ENCODE measurements around the gene PARVA. TPM values are rescaled to one million over a fixed set of nuclear protein-coding genes. Genes with fewer than 3 reads are reported as not detected.

The PARVA gene
- polyA plus RNA-seq, 2 of the 4 experiments (the other 2 are of a cell fraction), result 25.5 to 26.1 TPM

DNA sequence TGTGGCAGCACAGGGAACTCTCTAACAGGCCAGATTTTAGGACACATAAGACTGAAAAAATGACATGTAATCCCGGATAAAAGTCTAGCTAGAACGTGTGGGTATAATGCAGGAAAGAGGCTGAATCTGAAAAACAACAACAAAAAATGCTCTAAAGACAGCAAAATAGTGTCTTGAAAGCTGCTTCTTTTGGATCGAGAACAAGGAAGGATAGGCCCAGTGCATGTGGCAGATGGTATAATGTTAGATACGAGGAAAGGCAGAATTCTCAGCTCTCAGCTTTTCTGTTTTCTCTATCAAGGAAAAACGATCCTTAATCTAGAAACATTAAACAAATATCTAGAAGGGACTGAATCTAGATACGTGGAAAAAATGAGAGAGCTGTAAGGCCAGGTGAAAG is 33.8 kb upstream of the PARVA start (continued):
- TF ChIP-seq RARB (CRISPR knock-in tag; IDR thresholded peaks at IDR 0.05), result no peak
- TF ChIP-seq, protein P1, sequence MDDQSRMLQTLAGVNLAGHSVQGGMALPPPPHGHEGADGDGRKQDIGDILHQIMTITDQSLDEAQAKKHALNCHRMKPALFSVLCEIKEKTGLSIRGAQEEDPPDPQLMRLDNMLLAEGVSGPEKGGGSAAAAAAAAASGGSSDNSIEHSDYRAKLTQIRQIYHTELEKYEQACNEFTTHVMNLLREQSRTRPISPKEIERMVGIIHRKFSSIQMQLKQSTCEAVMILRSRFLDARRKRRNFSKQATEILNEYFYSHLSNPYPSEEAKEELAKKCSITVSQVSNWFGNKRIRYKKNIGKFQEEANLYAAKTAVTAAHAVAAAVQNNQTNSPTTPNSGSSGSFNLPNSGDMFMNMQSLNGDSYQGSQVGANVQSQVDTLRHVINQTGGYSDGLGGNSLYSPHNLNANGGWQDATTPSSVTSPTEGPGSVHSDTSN (IDR thresholded peaks at IDR 0.05), result no peak

GRCh38 chr11:12353534-12353933 is 23.8 kb upstream of the PARVA start:
- ChIA-PET CTCF (no interaction called here), POLR2A (no interaction called here)
- Histone ChIP-seq H3K4me1 (no peaks in the 10 kb centered on the region), H3K4me3 (no peak overlapping the region), H3K4me2 (no peak overlapping the region), H3K9me3 (no peaks in the 10 kb centered on the region), H3K27ac (no peak overlapping the region)
- DNase-seq (ENCODE audit: low read depth in 1 of 2, low spot score in 1 of 2), result no peak
- no peak for ATAC-seq
- no peak for FAIRE-seq
- TF ChIP-seq CHD4 (IDR thresholded peaks at IDR 0.05; ENCODE audit: borderline replicate concordance), result no peak
- no peak for TF ChIP-seq ESRRA (IDR thresholded peaks at IDR 0.05; ENCODE audit: borderline replicate concordance, low read length)
- no peak for TF ChIP-seq MAZ (IDR thresholded peaks at IDR 0.05; ENCODE audit: borderline replicate concordance, low read depth, low read length)
- no peak for TF ChIP-seq JUNB (IDR thresholded peaks at IDR 0.05)
- no peak for TF ChIP-seq BHLHE40 (IDR thresholded peaks at IDR 0.05; ENCODE audit: low read depth, low read length)
- TF ChIP-seq PHF8 (IDR thresholded peaks at IDR 0.05; ENCODE audit: borderline replicate concordance, low read depth), result no peak
- TF ChIP-seq ZFP36 (IDR thresholded peaks at IDR 0.05; ENCODE audit: borderline replicate concordance, partially characterized antibody), result no peak
- TF ChIP-seq, protein P2, sequence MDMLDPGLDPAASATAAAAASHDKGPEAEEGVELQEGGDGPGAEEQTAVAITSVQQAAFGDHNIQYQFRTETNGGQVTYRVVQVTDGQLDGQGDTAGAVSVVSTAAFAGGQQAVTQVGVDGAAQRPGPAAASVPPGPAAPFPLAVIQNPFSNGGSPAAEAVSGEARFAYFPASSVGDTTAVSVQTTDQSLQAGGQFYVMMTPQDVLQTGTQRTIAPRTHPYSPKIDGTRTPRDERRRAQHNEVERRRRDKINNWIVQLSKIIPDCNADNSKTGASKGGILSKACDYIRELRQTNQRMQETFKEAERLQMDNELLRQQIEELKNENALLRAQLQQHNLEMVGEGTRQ (IDR thresholded peaks at IDR 0.05), result no peak
- no peak for TF ChIP-seq POLR2A (IDR thresholded peaks at IDR 0.05; ENCODE audit: low read length)
- TF ChIP-seq, protein P1 (IDR thresholded peaks at IDR 0.05), result no peak
- TF ChIP-seq MYC (IDR thresholded peaks at IDR 0.05; ENCODE audit: borderline replicate concordance, low read length), result no peak
- no peak for TF ChIP-seq CBX2 (IDR thresholded peaks at IDR 0.05; ENCODE audit: borderline replicate concordance, low read depth)
- no peak for TF ChIP-seq KDM5A (IDR thresholded peaks at IDR 0.05)
- TF ChIP-seq CHD2 (IDR thresholded peaks at IDR 0.05; ENCODE audit: low read length, partially characterized antibody), result no peak
- TF ChIP-seq HEYL (CRISPR knock-in tag; IDR thresholded peaks at IDR 0.05), result no peak
- 0% methylated on average over 1 of the region's 1 CpG for WGBS (ENCODE audit: missing lambda C conversion rate)

GRCh38 chr11:12354750-12355545 is 22.4 kb upstream of the PARVA start:
- ATAC-seq, result no peak
- ChIA-PET CTCF (interaction anchor here (0.6 to 0.8 kb wide), 3 partner anchors 62 to 589 kb away, joined by 3 read pairs; no protein-coding TSS in a partner anchor), POLR2A (no interaction called here)
- no peak for FAIRE-seq
- Histone ChIP-seq H3K9me3 (no peaks in the 10 kb centered on the region), H3K4me2 (no peak overlapping the region), H3K4me1 (no peaks in the 10 kb centered on the region), H3K27ac (no peak overlapping the region), H3K4me3 (no peak overlapping the region)
- no peak for DNase-seq (ENCODE audit: low read depth in 1 of 2, low spot score in 1 of 2)
- WGBS (ENCODE audit: missing lambda C conversion rate), result 62% methylated on average over 9 of the region's 9 CpGs
- TF ChIP-seq, protein P1 (IDR thresholded peaks at IDR 0.05), result no peak
- TF ChIP-seq POLR2AphosphoS2 (conservative IDR thresholded peaks at IDR 0.05; ENCODE audit: low read length), result no peak
- no peak for TF ChIP-seq HDAC2 (IDR thresholded peaks at IDR 0.05)
- no peak for TF ChIP-seq ESRRA (IDR thresholded peaks at IDR 0.05; ENCODE audit: borderline replicate concordance, low read length)
- TF ChIP-seq ELK1 (IDR thresholded peaks at IDR 0.05; ENCODE audit: low read depth, low read length), result no peak
- no peak for TF ChIP-seq RFX5 (IDR thresholded peaks at IDR 0.05)
- no peak for TF ChIP-seq CBX8 (IDR thresholded peaks at IDR 0.05)
- no peak for TF ChIP-seq NR3C1 (IDR thresholded peaks at IDR 0.05)
- TF ChIP-seq KDM1A (IDR thresholded peaks at IDR 0.05; ENCODE audit: low read depth), result no peak
- no peak for TF ChIP-seq HOXB13 (CRISPR knock-in tag; IDR thresholded peaks at IDR 0.05; ENCODE audit: low read depth)
- no peak for TF ChIP-seq RCOR1 (IDR thresholded peaks at IDR 0.05; ENCODE audit: low read depth, low read length)
- TF ChIP-seq MYC (IDR thresholded peaks at IDR 0.05; ENCODE audit: borderline replicate concordance, low read length), result no peak
- TF ChIP-seq, protein P3, sequence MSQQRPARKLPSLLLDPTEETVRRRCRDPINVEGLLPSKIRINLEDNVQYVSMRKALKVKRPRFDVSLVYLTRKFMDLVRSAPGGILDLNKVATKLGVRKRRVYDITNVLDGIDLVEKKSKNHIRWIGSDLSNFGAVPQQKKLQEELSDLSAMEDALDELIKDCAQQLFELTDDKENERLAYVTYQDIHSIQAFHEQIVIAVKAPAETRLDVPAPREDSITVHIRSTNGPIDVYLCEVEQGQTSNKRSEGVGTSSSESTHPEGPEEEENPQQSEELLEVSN (IDR thresholded peaks at IDR 0.05; ENCODE audit: borderline replicate concordance, low read depth), result no peak
- TF ChIP-seq SMC3 (IDR thresholded peaks at IDR 0.05), result no peak
- TF ChIP-seq, protein P4, sequence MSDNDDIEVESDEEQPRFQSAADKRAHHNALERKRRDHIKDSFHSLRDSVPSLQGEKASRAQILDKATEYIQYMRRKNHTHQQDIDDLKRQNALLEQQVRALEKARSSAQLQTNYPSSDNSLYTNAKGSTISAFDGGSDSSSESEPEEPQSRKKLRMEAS (IDR thresholded peaks at IDR 0.05), result no peak
- no peak for TF ChIP-seq HOXB5 (CRISPR knock-in tag; IDR thresholded peaks at IDR 0.05)
- TF ChIP-seq ZNF302 (CRISPR knock-in tag; IDR thresholded peaks at IDR 0.05), result no peak
- TF ChIP-seq NFE2L2 (conservative IDR thresholded peaks at IDR 0.05; ENCODE audit: low read length), result no peak

Measured in A549 (cell line).